Smooth muscle cell of the pulmonary artery (primary cell): ENCODE measurements around the gene PPIA. TPM values are rescaled to one million over a fixed set of nuclear protein-coding genes. Genes with fewer than 3 reads are reported as not detected.

Experiments
- total RNA-seq: library from RNA; depleted of rRNA; stranded (reverse); fragments of >200 nt; gene quantifications from 2 replicates; pipeline ENCODE4 v1.2.3, GENCODE V29; 2014

The PPIA gene
- 1,313 and 1,554 TPM in 2 replicates for total RNA-seq

DNA sequence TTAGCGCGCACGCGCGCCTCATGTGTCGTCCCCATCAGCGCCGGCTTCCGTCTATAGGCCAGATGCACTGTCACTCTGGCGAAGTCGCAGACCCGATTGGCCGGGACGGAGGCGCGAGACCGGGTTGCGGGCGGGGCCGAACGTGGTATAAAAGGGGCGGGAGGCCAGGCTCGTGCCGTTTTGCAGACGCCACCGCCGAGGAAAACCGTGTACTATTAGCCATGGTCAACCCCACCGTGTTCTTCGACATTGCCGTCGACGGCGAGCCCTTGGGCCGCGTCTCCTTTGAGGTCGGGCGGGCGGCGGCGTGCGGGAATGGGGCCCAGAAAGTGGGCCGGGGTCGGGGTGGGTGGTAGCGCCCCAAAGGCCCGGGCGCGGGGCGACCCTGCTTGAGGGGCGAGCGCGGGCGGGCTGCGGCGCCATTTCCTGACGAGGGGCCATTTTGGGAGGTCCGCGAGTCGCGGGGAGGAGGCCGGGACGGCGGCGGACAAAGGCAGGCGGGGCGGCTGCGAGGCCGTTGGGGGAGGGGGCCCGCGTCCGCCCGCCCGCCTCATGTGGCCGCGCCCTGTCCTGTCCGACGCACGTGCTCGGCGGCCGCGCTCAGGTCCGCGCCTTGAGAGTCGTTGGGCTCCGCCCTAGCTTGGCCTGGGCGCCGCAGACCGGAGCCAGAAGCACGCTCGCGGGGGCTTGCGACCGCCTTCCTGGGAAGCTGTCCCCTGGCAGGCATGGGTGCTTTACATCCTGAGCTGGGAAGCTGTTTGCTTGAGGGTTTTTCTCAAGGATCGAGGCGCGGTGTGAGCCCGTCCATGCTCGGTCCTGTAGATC, at the start of gene PPIA:
TSS of gene PPIA (plus strand) at position 178 of the 825 bp plus-strand sequence. CDS start at position 222, 44 bp downstream.

GRCh38 chr7:44748045-44748947, 48.2 kb upstream of the PPIA start, which contains the start of gene ZMIZ2:
ZMIZ2 (plus strand) TSS chr7:44748847; CDS start chr7:44756250, 7,403 bp downstream.

GRCh38 chr7:44847920-44848634, 51.6 kb downstream of the PPIA start, which contains the start of gene H2AZ2:
H2AZ2 (minus strand) TSS chr7:44848087; CDS start chr7:44847971, 116 bp downstream.

Other genes starting within 250 kb of the PPIA start
- 41.9 and 47.3 TPM in 2 replicates for gene DDX56, start 222.8 kb upstream of the PPIA start, total RNA-seq
- 106 and 121 TPM in 2 replicates for gene TMED4, start 214.4 kb upstream of the PPIA start, total RNA-seq
- gene OGDH, start 190.1 kb upstream of the PPIA start, total RNA-seq = 114 and 138 TPM in 2 replicates
- 13.1 and 24.3 TPM in 2 replicates for gene ZMIZ2, start 47.8 kb upstream of the PPIA start, total RNA-seq
- 137 and 188 TPM in 2 replicates for gene H2AZ2, start 51.4 kb downstream of the PPIA start, total RNA-seq
- gene PURB, start 88.8 kb downstream of the PPIA start, total RNA-seq = 25.1 and 26.6 TPM in 2 replicates
- gene MYO1G, start 182.3 kb downstream of the PPIA start, total RNA-seq = 0.07 TPM in 2 replicates
- gene CCM2, start 203.5 kb downstream of the PPIA start, total RNA-seq = 54.4 and 63.4 TPM in 2 replicates